Suprapubic skin (tissue), 4 donors: ENCODE data around the gene C21orf91. TPM values are rescaled to one million over a fixed set of nuclear protein-coding genes. Genes with fewer than 3 reads are reported as not detected.

ENCODE experiments used
- DNase-seq, 2 donors: peaks; one replicate each; pipeline ENCODE4 v3.0.0-alpha.2; 2019; ENCODE audit warnings: low spot score in 2 of 2
- H3K27ac ChIP-seq: fragments of 200-600 bp; sonication (generic); one replicate; pipeline ENCODE4 v1.5.1; 2019
- H3K27me3 ChIP-seq: fragments of 200-600 bp; sonication (generic); one replicate; pipeline ENCODE4 v1.5.1; 2019
- H3K36me3 ChIP-seq: fragments of 200-600 bp; sonication (generic); one replicate; pipeline ENCODE4 v1.5.1; 2019
- H3K4me1 ChIP-seq: fragments of 200-600 bp; sonication (generic); one replicate; pipeline ENCODE4 v1.5.1; 2019
- H3K4me3 ChIP-seq: fragments of 200-600 bp; sonication (generic); one replicate; pipeline ENCODE4 v1.5.1; 2019; ENCODE audit warnings: mild to moderate bottlenecking
- H3K9me3 ChIP-seq: fragments of 200-600 bp; sonication (generic); one replicate; pipeline ENCODE4 v1.5.1; 2019
- EP300 ChIP-seq: sonication (generic); formaldehyde crosslinking; IDR thresholded peaks from one replicate; pipeline ENCODE4 v1.6.1; 2017; ENCODE audit warnings: antibody characterized with exemption
- POLR2A ChIP-seq, 2 donors: fragments of 450-650 bp; IDR thresholded peaks; one replicate each; pipeline ENCODE4 v1.6.1; 2017; ENCODE audit warnings: antibody characterized with exemption in 2 of 2, mild to moderate bottlenecking in 2 of 2, moderate library complexity in 2 of 2
- POLR2AphosphoS5 ChIP-seq, 3 donors: sonication (generic); formaldehyde crosslinking; IDR thresholded peaks; one replicate each; pipeline ENCODE4 v1.6.1; 2017; ENCODE audit warnings: antibody characterized with exemption in 3 of 3
- WGBS: methylation state at CpG from one replicate; pipeline ENCODE4 v1.1.5; 2018; 5-methylcytosine and 5-hydroxymethylcytosine counted together
- total RNA-seq, 4 donors: library from RNA; depleted of rRNA; stranded (reverse); fragments of >200 nt; gene quantifications; one replicate each; pipeline ENCODE4 v1.1.0, GENCODE V29; 2016
- TF ChIP-seq, protein P1 (sequence below), 2 donors: fragments of 200-600 bp in 1 of 2; fragments of 450-650 bp in 1 of 2; sonication (generic) in 1 of 2; IDR thresholded peaks; one replicate each; pipeline ENCODE4 v1.5.1; 2016 to 2019; ENCODE audit warnings: antibody characterized with exemption in 2 of 2, mild to moderate bottlenecking in 1 of 2, moderate library complexity in 1 of 2

The C21orf91 gene
- total RNA-seq, 4 donors from 2014 or later = 14.0 to 29.0 (median 21.7) TPM

DNA sequence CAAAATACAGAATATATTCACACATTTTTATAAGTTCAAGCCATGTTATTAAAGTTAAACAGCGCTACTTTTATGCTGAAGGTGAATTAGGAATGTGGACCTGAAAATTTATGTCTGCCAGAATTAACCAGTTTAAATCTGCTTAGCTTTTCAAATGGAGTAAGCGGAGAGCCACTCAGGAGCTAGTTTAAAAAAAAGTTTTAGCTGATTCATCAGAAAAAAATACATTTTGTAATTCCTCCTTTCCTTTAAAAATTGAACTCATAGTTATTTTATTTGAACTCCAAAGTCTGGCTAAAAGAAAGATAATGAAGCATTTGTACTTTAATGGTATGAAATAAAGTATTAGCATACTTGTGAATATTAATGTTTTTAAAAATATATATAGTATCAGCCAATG lies 21.2 kb downstream of the C21orf91 start:
- WGBS = 85% methylated on average over 2 of the region's 2 CpGs
- Histone ChIP-seq H3K4me3 (no peak overlapping the region), H3K4me1 (peaks cover 13% of the 10 kb centered on the region), H3K9me3 (no peaks in the 10 kb centered on the region), H3K27ac (no peak overlapping the region), H3K36me3 (peaks cover 13% of the 10 kb centered on the region), H3K27me3 (no peaks in the 10 kb centered on the region)
- TF ChIP-seq POLR2A (IDR thresholded peaks at IDR 0.05) (no peak), EP300 (no peak), POLR2AphosphoS5 (IDR thresholded peaks at IDR 0.05) (no peak)
- TF ChIP-seq, protein P1, sequence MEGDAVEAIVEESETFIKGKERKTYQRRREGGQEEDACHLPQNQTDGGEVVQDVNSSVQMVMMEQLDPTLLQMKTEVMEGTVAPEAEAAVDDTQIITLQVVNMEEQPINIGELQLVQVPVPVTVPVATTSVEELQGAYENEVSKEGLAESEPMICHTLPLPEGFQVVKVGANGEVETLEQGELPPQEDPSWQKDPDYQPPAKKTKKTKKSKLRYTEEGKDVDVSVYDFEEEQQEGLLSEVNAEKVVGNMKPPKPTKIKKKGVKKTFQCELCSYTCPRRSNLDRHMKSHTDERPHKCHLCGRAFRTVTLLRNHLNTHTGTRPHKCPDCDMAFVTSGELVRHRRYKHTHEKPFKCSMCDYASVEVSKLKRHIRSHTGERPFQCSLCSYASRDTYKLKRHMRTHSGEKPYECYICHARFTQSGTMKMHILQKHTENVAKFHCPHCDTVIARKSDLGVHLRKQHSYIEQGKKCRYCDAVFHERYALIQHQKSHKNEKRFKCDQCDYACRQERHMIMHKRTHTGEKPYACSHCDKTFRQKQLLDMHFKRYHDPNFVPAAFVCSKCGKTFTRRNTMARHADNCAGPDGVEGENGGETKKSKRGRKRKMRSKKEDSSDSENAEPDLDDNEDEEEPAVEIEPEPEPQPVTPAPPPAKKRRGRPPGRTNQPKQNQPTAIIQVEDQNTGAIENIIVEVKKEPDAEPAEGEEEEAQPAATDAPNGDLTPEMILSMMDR (IDR thresholded peaks at IDR 0.05) = no peak
- DNase-seq = no peak

DNA sequence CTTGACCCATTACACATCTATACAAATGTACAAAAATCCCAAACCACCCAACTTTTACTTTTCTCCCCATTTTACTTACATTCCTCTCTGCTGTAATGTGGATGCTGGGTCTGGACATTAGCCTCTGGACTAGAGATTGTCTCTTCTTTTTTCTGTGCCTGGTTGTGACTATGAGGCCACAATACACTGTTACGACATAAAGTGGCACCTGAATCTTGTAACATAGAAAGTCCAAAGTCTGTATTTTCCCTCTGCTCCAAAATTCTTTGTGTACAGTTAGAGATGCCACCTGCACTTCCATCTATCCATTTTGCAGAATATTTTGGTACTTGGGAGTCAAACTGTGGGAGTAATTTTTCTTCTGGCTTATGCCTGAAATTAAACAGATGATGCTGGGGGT lies 22.7 kb downstream of the C21orf91 start:
- peaks cover 13% of the 10 kb centered on the region for H3K4me1 ChIP-seq
- 100% methylated on average over 1 of the region's 1 CpG for WGBS
- no peaks in the 10 kb centered on the region for H3K9me3 ChIP-seq
- H3K36me3 ChIP-seq = peaks cover 20% of the 10 kb centered on the region
- no peak for TF ChIP-seq POLR2A (IDR thresholded peaks at IDR 0.05)
- no peak for TF ChIP-seq POLR2AphosphoS5 (IDR thresholded peaks at IDR 0.05)
- TF ChIP-seq, protein P1 (IDR thresholded peaks at IDR 0.05) = no peak
- TF ChIP-seq EP300 = no peak
- no peaks in the 10 kb centered on the region for H3K27me3 ChIP-seq
- H3K27ac ChIP-seq = no peak overlapping the region
- no peak for DNase-seq
- H3K4me3 ChIP-seq = no peak overlapping the region

DNA sequence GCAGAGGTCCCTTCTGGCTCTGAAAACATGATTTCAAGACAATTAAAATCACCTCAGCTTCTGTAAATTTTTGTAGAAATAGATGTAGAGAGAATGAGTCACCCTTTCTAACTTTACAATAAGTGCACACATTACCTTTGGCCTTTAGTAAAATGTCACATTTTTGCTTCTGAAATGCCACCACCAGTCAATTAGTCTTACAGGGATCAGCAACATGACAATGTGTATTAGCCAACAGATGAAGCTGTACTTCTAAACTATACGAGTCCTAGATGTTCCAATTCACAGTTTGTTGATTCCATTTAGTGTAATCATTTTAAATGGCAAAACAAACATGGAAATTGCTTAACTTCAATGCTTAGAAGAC lies 23.1 kb downstream of the C21orf91 start:
- Histone ChIP-seq H3K9me3 (no peaks in the 10 kb centered on the region), H3K36me3 (peaks cover 17% of the 10 kb centered on the region), H3K27me3 (no peaks in the 10 kb centered on the region), H3K4me1 (peaks cover 13% of the 10 kb centered on the region), H3K27ac (no peak overlapping the region), H3K4me3 (no peak overlapping the region)
- WGBS = 77% methylated on average over 1 of the region's 1 CpG
- DNase-seq = no peak
- TF ChIP-seq, protein P1 (IDR thresholded peaks at IDR 0.05) = no peak
- TF ChIP-seq POLR2A (IDR thresholded peaks at IDR 0.05) = no peak

DNA sequence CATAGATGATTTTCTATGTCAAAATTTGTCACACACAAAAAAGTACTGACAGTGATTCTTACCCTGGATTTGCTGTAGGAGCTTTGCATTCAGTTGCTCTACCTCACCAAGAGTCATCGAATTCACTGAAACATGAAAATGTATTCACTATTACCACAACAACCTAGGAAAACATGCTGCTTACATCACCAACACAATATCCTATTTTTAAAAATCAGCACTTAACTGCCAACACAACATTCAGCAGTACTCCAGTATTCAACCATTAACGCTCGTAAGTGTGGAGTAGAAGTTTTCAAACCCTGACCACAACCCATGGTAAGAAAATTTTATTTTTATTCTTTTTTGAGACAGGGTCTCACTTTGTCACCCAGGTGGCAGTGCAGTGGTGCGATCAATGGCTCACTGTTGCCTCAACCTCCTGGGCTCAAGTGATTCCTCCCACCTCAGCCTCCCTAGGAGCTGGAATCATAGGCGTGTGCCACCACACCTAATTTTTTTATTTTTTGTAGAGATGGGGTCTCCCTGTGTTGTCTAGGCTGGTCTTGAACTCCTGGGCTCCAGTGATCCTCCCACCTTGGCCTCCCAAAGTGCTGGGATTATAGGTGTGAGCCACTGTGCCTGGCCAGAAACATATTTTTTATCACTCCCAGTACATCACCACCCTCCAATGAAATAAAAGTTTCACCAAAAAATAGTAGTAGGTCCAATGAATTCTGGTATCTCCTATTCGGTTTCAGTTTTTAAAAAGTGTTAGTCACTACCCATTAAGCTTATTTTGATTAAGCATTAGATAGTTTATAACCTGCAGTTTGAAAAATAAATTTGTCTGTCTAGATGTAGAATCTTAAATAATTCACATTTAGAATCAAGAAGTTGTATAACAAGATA lies 23.8 kb downstream of the C21orf91 start:
- Histone ChIP-seq H3K9me3 (no peaks in the 10 kb centered on the region), H3K4me1 (peaks cover 13% of the 10 kb centered on the region), H3K27ac (no peak overlapping the region), H3K36me3 (peaks cover 17% of the 10 kb centered on the region), H3K27me3 (no peaks in the 10 kb centered on the region), H3K4me3 (no peak overlapping the region)
- DNase-seq = no peak
- 89% methylated on average over 6 of the region's 6 CpGs for WGBS
- TF ChIP-seq, protein P1 (IDR thresholded peaks at IDR 0.05) = no peak
- TF ChIP-seq POLR2A (IDR thresholded peaks at IDR 0.05) (no peak), POLR2AphosphoS5 (IDR thresholded peaks at IDR 0.05) (no peak), EP300 (no peak)

DNA sequence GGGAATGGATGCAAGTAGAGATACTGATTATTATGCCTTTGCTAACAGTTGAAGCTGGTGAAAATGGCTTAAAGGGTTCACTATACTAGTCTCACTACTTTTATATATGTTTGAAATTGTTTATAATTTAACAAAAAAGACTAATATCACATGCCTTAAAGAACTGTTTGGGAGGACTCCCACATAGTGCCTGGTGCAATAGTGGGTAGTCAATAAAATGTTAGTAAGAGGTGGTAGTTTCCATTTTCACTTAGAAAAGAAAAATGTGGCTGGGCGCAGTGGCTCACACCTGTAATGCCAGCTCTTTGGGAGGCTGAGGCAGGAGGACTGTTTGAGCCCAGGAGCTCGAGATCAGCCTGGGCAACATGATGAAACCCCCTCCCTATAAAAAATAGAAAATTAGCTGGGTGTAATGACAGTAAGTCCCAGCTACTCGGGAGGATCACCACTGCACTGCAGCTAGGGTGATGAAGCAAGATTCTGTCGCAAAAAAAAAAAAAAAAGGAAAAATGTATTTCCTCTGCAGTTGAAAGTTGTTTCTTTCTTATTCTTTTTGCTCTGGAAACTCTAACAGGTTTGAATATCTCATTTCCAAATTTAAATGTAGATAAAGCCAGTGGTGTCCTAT lies 24.5 kb downstream of the C21orf91 start:
- Histone ChIP-seq H3K4me1 (peaks cover 13% of the 10 kb centered on the region), H3K27me3 (no peaks in the 10 kb centered on the region), H3K36me3 (peaks cover 17% of the 10 kb centered on the region), H3K9me3 (no peaks in the 10 kb centered on the region), H3K27ac (peak overlapping the region; percentile 6), H3K4me3 (no peak overlapping the region)
- WGBS = 71% methylated on average over 4 of the region's 4 CpGs
- no peak for DNase-seq
- TF ChIP-seq, protein P1 (IDR thresholded peaks at IDR 0.05) = no peak
- no peak for TF ChIP-seq EP300
- no peak for TF ChIP-seq POLR2A (IDR thresholded peaks at IDR 0.05)
- TF ChIP-seq POLR2AphosphoS5 (IDR thresholded peaks at IDR 0.05) = no peak
